ENCODE data around the gene HLA-DOA. TPM values are rescaled to one million over a fixed set of nuclear protein-coding genes. Genes with fewer than 3 reads are reported as not detected.

HLA-DOA gene
- 1.5 TPM for total RNA-seq
- long read RNA-seq, partial matches to known transcripts, result 0 of 1 reads
- long read RNA-seq, other reads (novel, unspliced or antisense), result 1 of 1 reads

DNA sequence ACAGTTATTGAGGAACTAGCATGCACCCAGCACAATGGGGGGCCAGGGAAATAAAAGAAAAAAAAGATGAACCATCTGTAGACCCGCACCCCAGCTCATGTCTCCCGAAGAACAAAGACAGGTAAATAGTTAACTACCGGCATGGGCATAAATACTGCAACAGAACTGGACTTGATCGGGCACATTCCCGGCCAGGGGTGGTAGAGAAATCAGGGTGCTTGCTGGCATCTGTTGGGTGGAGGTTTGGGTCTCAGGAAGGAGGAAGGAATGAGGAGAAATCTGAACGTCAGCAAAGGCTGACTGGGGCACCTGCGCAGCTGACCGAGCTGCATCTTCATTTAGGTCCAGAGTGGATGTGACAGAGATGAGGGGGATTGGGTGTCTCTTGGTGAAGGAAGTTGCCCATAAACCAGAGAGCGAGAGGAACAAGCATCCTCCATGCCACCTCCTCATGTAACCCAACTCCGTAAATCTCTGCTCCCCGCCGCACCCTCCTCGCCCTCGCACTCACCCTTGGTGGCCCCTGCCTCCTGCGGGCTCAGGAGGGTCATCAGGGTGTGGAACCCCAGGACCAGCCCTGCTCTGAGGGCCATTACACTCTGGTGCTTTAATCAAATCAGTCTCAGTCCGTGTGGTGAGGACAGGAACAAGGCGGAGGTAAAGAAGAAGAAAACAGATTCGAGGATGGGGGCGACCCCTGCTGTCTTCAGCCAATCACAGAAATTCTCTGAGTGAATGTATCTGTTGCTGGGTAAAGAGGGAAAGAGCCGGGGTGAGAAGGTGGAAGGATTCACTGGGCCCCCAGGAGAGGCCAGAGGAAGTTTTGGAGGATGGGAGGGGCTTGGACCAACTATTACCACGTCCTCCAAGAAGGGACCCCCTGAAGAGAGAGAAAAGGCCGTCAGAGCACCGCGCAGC lies at the start of gene HLA-DOA:
HLA-DOA (minus strand) TSS at position 648 of the 918 bp plus-strand sequence.
- DNase-seq (ENCODE audit: missing footprints) (no peak), ATAC-seq (peak; percentile 20)
- intact Hi-C loops (cut with DNase I), result no loop called here

DNA sequence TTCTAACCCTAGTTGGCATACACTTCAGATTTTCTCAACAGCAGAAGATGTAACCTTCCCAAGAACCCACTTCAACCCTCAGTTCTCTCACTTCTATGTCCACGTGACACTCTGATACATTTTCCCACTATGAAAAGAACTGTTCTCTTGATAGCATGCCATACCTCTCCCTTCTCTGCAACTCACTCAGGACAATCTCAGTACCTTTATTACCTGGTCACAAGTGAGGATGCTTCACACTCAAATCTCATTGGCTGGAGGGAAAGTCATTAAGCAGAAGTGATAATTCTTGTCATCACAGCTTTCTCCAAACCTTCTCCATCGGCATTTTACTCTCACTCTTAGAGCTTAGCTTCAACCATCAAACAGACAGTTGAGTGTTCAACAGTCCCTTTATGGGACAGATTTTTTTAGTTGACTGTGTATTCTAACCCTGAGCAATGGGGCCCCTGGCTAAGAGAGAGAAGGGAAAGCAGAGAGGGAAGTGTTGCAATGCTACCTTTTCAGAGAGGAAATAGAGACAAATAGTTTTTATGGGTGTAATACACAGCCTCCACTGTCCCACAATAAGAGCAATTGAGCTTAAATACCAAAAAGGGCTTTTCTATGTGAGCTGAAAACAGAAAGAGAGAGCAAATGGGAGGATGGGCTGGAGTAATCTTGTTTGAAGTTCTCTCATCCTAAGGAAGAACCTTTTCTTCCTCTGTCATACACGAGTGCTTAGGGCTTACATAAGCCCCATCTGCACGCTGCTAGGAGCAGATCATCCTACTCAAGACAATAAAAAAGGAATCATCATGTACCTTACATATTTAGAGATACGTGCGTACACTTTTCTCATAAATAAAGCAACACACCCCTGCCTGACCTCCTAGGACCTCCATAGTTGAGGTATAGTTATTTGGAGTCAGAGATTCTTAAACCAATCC lies 48.1 kb upstream of the HLA-DOA start:
- no peak for ATAC-seq
- intact Hi-C loops (cut with DNase I), result no loop called here
- no peak for DNase-seq (ENCODE audit: missing footprints)

DNA sequence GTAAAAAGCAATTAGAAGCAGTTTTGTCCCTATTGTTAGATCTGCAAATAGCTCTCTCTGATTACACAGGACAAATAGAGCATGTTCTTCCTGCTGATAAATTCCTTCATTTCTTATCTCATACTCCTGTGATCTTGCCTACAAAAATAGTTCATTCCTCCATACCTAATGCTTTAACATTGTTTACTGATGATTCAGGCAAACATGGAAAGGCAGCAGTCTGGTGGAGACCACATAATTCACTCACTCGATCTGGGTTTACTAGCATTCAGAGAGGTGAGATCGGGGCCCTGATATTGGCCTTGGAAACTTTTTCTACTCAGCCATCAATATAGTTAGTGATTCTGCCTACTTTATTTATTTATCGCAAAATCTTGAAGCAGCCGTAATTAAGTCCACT lies 43.8 kb upstream of the HLA-DOA start:
- intact Hi-C loops (cut with DNase I), result no loop called here
- DNase-seq (ENCODE audit: missing footprints) (no peak), ATAC-seq (no peak)

GRCh38 chr6:33052627-33053026 lies 43.2 kb upstream of the HLA-DOA start:
- intact Hi-C loops (cut with DNase I), result no loop called here
- DNase-seq (ENCODE audit: missing footprints) (no peak), ATAC-seq (no peak)

DNA sequence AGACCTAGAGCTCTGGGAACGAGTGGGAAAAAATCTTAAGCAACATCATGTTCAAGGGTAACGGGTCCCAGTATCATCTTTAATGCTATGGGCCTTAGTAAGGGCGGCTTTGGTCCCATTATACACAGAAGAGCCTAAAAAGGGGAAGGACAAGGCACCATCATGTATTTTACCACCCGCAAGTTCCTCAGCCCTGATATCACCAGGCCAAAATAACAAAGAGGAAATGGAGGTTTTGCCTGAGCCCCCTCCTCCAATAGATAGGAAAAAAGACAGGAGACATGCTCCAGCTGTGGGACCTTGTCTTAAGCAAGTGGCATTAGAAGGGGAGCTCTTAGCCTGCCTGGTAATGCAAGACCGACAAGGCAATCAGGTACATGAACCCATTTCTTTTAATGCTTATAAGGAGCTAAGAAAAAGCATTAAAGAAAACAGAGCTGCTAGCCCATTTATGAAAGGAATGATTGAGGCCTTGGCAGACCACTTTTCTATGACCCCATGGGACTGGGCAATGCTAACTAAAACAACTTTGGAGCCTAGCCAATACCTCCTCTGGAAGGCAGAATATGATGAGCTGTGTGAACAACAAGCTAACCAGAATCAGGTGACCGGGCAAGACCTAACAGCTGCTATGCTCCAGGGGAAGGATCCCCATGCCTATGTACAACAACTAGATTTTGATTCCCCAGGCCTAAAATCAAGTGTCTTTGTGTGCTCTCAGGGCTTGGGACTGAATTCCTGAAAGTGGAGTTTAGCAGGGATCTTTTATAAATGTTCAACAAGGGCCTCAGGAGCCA lies 40.8 kb upstream of the HLA-DOA start:
- ATAC-seq (no peak), DNase-seq (ENCODE audit: missing footprints) (no peak)
- intact Hi-C loops (cut with DNase I), result no loop called here

- DNase-seq (ENCODE audit: missing footprints) (no peak), ATAC-seq (no peak)
- intact Hi-C loops (cut with DNase I), result no loop called here
Observed at GRCh38 chr6:33049323-33050013, 40.1 kb upstream of the HLA-DOA start.

DNA sequence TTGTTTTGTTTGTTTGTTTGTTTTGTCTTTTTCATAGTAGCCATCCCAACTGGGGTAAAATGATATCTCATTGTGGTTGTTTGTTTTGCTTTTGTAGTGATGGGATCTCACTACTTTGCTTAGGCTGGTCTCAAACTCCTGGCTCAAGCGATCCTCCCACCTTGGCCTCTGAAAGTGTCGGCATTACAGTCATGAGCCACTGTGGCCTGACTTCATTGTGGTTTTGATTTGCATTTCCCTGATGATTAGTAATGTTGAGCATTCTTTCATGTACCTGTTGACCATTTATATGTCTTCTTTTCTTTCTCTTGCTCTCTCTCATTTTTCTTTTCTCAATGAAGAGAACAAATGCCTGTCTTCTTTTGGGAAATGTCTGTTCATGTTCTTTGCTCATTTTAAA lies 30.8 kb upstream of the HLA-DOA start:
- ATAC-seq, result no peak
- intact Hi-C loops (cut with DNase I), result no loop called here
- DNase-seq (ENCODE audit: missing footprints), result no peak

DNA sequence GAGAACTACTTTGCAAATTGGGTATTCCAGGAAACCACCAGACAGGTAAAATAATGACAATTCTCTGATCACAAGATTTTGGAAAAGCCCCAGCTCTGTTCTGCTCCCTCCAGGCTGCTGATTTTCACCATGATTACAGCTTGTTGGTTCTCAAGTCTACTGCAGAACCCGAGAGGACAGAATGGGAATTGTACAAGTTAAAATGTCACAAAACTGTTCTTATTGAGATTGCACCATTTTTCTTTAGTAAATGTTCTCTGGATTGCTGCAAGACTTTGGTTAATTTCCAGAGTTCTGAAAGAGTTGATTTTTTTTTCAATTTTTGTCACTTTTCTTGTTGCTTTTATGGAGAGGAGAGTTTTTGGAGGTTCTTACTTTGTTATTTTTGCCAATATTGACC lies 27.1 kb upstream of the HLA-DOA start:
- ATAC-seq (no peak), DNase-seq (ENCODE audit: missing footprints) (no peak)
- intact Hi-C loops (cut with DNase I), result no loop called here

GRCh38 chr6:33034554-33034953 lies 25.2 kb upstream of the HLA-DOA start:
- DNase-seq (ENCODE audit: missing footprints) (no peak), ATAC-seq (no peak)
- intact Hi-C loops (cut with DNase I), result no loop called here

- DNase-seq (ENCODE audit: missing footprints) (no peak), ATAC-seq (no peak)
Observed at GRCh38 chr6:33030245-33030644, 20.9 kb upstream of the HLA-DOA start.

DNA sequence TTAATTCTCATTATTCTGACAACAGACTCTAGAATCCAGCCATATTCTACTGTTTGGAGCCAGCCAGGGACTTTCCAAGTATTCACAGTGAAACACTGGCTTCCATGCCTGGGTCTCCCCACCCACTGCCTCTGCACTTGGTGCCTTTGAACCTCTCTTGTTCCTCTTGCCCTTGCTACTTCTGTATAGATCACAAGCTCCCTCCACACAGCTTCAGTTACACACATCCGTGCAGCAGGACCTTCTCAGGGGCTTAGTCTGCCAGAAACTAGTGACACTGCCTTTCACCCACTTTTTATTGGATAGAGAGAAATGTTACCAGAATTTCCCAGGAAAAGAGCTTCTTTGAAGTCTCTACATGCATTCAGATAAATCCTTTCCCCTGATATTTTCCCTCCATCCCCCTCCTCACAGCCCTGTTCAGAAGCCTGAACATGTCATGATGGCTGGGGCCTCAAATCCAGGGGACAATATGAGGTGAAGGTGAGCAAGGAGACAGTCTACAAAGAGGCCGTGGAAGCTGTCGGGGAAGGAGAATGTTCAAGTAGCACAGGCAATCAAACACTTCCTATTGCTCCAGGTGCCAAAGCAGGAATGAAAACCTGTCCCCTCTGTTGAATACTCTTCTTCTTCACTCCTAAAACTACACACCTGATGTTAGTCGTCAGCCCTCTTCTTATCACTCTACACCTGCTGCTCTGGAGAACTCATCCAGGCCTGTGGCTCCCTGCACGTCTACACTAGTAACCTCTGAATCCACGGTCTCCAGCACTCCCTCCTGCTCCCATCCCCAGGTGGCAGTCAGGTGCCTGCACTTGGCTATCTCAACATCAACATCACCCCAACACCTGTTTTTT lies 20.2 kb upstream of the HLA-DOA start:
- ATAC-seq, result peak; percentile 89
- intact Hi-C loops (cut with DNase I), result no loop called here
- DNase-seq (ENCODE audit: missing footprints), result no peak

More at GRCh38 chr6:33030245-33030644, 20.9 kb upstream of the HLA-DOA start:
- intact Hi-C loops (cut with DNase I), result no loop called here

DNA sequence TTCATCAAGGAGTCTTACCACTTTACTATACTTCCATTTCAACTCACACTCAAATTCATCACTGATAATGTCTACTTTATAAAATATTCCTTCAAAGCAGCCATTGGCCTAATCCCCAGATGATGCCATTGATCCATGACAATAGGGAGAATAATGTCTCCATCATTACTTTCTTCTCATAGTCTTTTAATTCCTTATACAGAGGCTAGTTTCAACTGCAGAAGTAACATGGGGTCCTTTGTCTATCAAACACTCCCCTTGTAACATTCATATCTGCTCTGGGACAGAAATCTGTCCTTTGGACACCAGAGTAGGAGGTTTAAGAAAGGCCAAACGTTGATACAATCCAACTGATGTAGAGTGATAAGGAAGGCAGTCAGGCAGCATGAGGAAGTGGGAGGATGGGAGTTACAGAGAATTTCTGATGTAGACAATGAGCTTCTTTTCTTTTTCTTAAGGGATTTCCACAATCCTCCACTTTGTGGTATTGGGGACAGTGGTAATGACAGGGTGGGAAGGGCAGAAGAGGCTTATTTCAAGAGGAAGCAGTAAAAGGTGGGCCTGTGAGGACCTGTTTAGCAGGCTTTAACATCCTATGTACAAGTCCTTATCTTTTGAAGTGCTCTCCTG lies 18.9 kb upstream of the HLA-DOA start:
- ATAC-seq, result no peak
- DNase-seq (ENCODE audit: missing footprints), result no peak
- intact Hi-C loops (cut with DNase I), result no loop called here

DNA sequence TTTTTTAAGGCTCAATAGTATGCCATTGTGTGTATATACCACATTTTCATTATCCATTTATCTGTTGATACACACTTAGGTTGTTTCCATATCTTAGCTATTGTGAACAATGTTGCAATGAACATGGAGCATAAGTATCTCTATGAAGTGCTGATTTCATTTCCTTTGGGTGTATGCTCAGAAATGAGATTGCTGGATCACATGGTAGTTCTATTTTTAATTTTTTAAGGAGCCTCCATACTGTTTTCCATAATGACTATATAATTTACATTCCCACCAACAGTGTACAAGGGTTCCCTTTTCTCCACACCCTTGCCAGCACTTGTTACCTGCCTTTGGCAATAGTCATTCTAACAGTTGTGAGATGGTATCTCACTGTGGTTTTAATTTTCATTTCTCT lies 15.1 kb upstream of the HLA-DOA start:
- no peak for DNase-seq (ENCODE audit: missing footprints)
- ATAC-seq, result no peak
- intact Hi-C loops (cut with DNase I), result no loop called here

DNA sequence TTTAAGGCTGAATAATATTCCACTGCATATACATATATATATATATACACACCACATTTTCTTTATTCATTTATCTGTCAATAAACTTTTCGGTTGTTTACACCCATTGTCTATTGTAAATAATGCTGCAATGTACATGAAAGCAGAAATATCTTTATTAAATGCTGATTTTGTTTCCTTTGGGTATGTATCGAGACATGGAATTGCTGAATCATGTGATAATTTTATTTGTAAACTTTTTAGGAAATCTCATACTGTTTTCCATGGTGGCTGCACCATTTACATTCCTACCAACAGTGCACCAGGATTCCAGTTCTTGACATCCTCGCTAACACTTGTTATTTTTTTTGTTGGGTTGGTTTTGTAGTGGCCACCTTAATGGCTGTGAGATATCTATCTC lies 14.1 kb upstream of the HLA-DOA start:
- intact Hi-C loops (cut with DNase I), result no loop called here
- no peak for ATAC-seq
- DNase-seq (ENCODE audit: missing footprints), result no peak

GRCh38 chr6:33021917-33022316 lies 12.5 kb upstream of the HLA-DOA start:
- DNase-seq (ENCODE audit: missing footprints) (no peak), ATAC-seq (no peak)
- intact Hi-C loops (cut with DNase I), result no loop called here

- intact Hi-C loops (cut with DNase I), result loop anchor here (10.0 kb wide), 1 partner anchor 125 kb away; no protein-coding TSS in a partner anchor
- DNase-seq (ENCODE audit: missing footprints) (no peak), ATAC-seq (peak; percentile 15)
Observed at GRCh38 chr6:33019372-33019771, 10.0 kb upstream of the HLA-DOA start.

GRCh38 chr6:33018904-33019303 lies 9.5 kb upstream of the HLA-DOA start:
- DNase-seq (ENCODE audit: missing footprints) (peak; percentile 74), ATAC-seq (peak; percentile 83)
- intact Hi-C loops (cut with DNase I), result loop anchor here (10.0 kb wide), 1 partner anchor 126 kb away; no protein-coding TSS in a partner anchor
